Erythroblast (primary cell): ENCODE data around the gene EXOC6B.

Source experiments
- GATA1 ChIP-seq: IDR thresholded peaks from 2 replicates; pipeline ENCODE4 v1.6.1; 2011; ENCODE audit warnings: low read depth, mild to moderate bottlenecking, control low read depth, low read length, moderate library complexity
- POLR2A ChIP-seq: IDR thresholded peaks from 2 replicates; pipeline ENCODE4 v1.6.1; 2011; ENCODE audit warnings: mild to moderate bottlenecking, low read length

DNA sequence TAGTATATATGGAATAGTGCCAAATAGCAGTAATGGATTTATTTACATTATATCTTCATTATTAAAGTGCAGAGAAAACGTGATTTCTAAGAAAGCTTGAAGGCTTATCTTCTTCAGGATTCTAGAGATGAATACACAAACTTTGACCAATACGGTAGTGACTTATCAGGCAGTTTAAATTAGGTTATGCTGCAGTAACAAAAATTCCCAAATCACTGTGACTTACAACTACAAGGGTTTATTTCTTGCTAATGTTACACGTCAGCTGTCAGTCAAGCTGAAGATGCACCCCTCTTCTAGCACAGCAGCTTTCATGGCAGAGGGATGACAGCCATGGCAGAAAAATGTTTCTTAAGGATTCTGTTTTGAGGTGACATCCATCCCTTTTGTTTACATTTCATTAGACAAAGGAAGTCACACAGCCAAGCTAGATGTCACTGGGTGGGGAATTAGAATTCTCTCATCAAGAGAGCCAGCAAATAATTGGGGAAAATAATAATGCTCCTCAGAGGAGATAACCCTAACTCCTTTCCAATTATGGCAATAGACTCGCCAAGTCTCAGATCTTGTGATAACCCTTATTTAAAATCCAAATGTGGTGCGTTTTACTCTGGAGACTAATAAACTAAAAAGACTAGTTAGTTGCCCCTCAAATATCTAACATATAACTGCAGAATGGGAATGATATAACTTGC lies 409.9 kb downstream of the EXOC6B start:
- TF ChIP-seq POLR2A (no peak), GATA1 (no peak)
